Liver (tissue), 9 donors: ENCODE data around the gene CXXC5. TPM values are rescaled to one million over a fixed set of nuclear protein-coding genes. Genes with fewer than 3 reads are reported as not detected.

Source experiments
- DNase-seq: peaks from one replicate; pipeline ENCODE4 v3.0.0-alpha.2; 2017; ENCODE audit warnings: low spot score
- H3K27ac ChIP-seq, 2 donors: one replicate each; pipeline ENCODE4 v1.7.0; 2013; ENCODE audit warnings: inconsistent platforms in 2 of 2, low read length in 2 of 2, control low read depth in 1 of 2, low read depth in 1 of 2, mild to moderate bottlenecking in 1 of 2
- H3K27me3 ChIP-seq, 4 donors: one replicate each; pipeline versions ENCODE4 v1.6.1 to v1.7.0; 2013; ENCODE audit warnings: low read length in 3 of 4, inconsistent platforms in 1 of 4, mild to moderate bottlenecking in 1 of 4, moderate library complexity in 1 of 4; ENCODE audit not compliant: control insufficient read depth in 4 of 4, insufficient read depth in 4 of 4
- H3K36me3 ChIP-seq, 4 donors: one replicate each; pipeline versions ENCODE4 v1.6.1 to v1.7.0; 2013; ENCODE audit warnings: low read length in 3 of 4, mild to moderate bottlenecking in 3 of 4, low read depth in 1 of 4, moderate library complexity in 1 of 4; ENCODE audit not compliant: control insufficient read depth in 4 of 4, insufficient read depth in 3 of 4
- H3K4me1 ChIP-seq, 4 donors: one replicate each; pipeline versions ENCODE4 v1.6.1 to v1.7.0; 2013; ENCODE audit warnings: low read length in 3 of 4, mild to moderate bottlenecking in 3 of 4, moderate library complexity in 1 of 4; ENCODE audit not compliant: control insufficient read depth in 4 of 4, insufficient read depth in 4 of 4
- H3K4me3 ChIP-seq, 3 donors: one replicate each; pipeline versions ENCODE4 v1.6.1 to v1.7.0; 2013; ENCODE audit warnings: low read length in 3 of 3, control low read depth in 1 of 3, low read depth in 1 of 3, mild to moderate bottlenecking in 1 of 3
- H3K9ac ChIP-seq, 2 donors: one replicate each; pipeline ENCODE4 v1.7.0; 2013; ENCODE audit warnings: low read length in 2 of 2, mild to moderate bottlenecking in 2 of 2, moderate library complexity in 2 of 2, control low read depth in 1 of 2, low read depth in 1 of 2
- H3K9me3 ChIP-seq, 4 donors: one replicate each; pipeline versions ENCODE4 v1.6.1 to v1.7.0; 2013; ENCODE audit warnings: low read length in 3 of 4; ENCODE audit not compliant: control insufficient read depth in 4 of 4
- EGR1 ChIP-seq, 2 donors: IDR thresholded peaks; 2 replicates each; pipeline ENCODE4 v1.6.1; 2016 to 2018; ENCODE audit warnings: antibody characterized with exemption in 2 of 2, low read depth in 2 of 2
- FOXA1 ChIP-seq: IDR thresholded peaks from 2 replicates; pipeline ENCODE4 v1.6.1; 2016; ENCODE audit warnings: antibody characterized with exemption
- FOXA2 ChIP-seq: IDR thresholded peaks from 2 replicates; pipeline ENCODE4 v1.6.1; 2016; ENCODE audit warnings: antibody characterized with exemption
- GABPA ChIP-seq, 2 donors: IDR thresholded peaks in 1 of 2; conservative IDR thresholded peaks in 1 of 2; 2 replicates each; pipeline ENCODE4 v1.6.1; 2016; ENCODE audit warnings: antibody characterized with exemption in 2 of 2, mild to moderate bottlenecking in 1 of 2, moderate library complexity in 1 of 2
- HNF4A ChIP-seq, 2 donors: conservative IDR thresholded peaks; 2 replicates each; pipeline ENCODE4 v1.6.1; 2016; ENCODE audit warnings: antibody characterized with exemption in 2 of 2, mild to moderate bottlenecking in 2 of 2
- HNF4G ChIP-seq: IDR thresholded peaks from 2 replicates; pipeline ENCODE4 v1.6.1; 2016; ENCODE audit warnings: antibody characterized with exemption
- JUND ChIP-seq, 2 donors: IDR thresholded peaks; 2 replicates each; pipeline ENCODE4 v1.6.1; 2016; ENCODE audit warnings: antibody characterized with exemption in 2 of 2
- NR2F2 ChIP-seq: IDR thresholded peaks from 2 replicates; pipeline ENCODE4 v1.6.1; 2016; ENCODE audit warnings: antibody characterized with exemption
- RAD21 ChIP-seq, 2 donors: IDR thresholded peaks; 2 replicates each; pipeline ENCODE4 v1.6.1; 2016; ENCODE audit warnings: antibody characterized with exemption in 2 of 2, mild to moderate bottlenecking in 2 of 2
- RXRA ChIP-seq, 2 donors: IDR thresholded peaks; 2 replicates each; pipeline ENCODE4 v1.6.1; 2017 to 2018; ENCODE audit warnings: antibody characterized with exemption in 2 of 2, mild to moderate bottlenecking in 1 of 2
- SP1 ChIP-seq: IDR thresholded peaks from 2 replicates; pipeline ENCODE4 v1.6.1; 2018; ENCODE audit warnings: antibody characterized with exemption, mild to moderate bottlenecking
- TAF1 ChIP-seq: conservative IDR thresholded peaks from 2 replicates; pipeline ENCODE4 v1.6.1; 2016; ENCODE audit warnings: antibody characterized with exemption, mild to moderate bottlenecking
- YY1 ChIP-seq: IDR thresholded peaks from 2 replicates; pipeline ENCODE4 v1.6.1; 2016; ENCODE audit warnings: antibody characterized with exemption, mild to moderate bottlenecking
- WGBS: extraction: QIAGEN DNeasy Blood & Tissue Kit; methylation state at CpG from one replicate; pipeline ENCODE4 v1.1.7; 2013; 5-methylcytosine and 5-hydroxymethylcytosine counted together
- polyA plus RNA-seq, 2 donors: library from polyadenylated mRNA; stranded (reverse) in 1 of 2; unstranded in 1 of 2; fragments of 200-250 nt in 1 of 2; fragments of >200 nt in 1 of 2; fragmentation: Nextera tagmentation in 1 of 2; extraction: Ambion mirVana in 1 of 2; gene quantifications; one replicate each; pipeline versions ENCODE4 v1.2.1 to v1.2.3, GENCODE V29; 2013 to 2015
- total RNA-seq, 2 donors: library from RNA; depleted of rRNA; stranded (reverse); fragments of >200 nt; gene quantifications; one replicate each; pipeline ENCODE4 v1.2.3, GENCODE V29; 2014
- TF ChIP-seq, protein P1 (sequence below): IDR thresholded peaks from 2 replicates; pipeline ENCODE4 v1.6.1; 2016; ENCODE audit warnings: antibody characterized with exemption
- TF ChIP-seq, protein P2 (sequence below): fragments of 150-350 bp; IDR thresholded peaks from 2 replicates; pipeline ENCODE4 v1.5.1; 2017; ENCODE audit warnings: improper control_type of control experiment, low read depth, low read length; ENCODE audit not compliant: missing input control
- TF ChIP-seq, protein P3 (sequence below): IDR thresholded peaks from 2 replicates; pipeline ENCODE4 v1.6.1; 2016; ENCODE audit warnings: antibody characterized with exemption, mild to moderate bottlenecking
- TF ChIP-seq, protein P4 (sequence below): IDR thresholded peaks from 2 replicates; pipeline ENCODE4 v1.6.1; 2016; ENCODE audit warnings: antibody characterized with exemption
- TF ChIP-seq, protein P5 (sequence below): IDR thresholded peaks from 2 replicates; pipeline ENCODE4 v1.6.1; 2016; ENCODE audit warnings: antibody characterized with exemption
- donor health status: healthy.
- donor health status: healthy.
- donor health status: healthy.
- donor health status: healthy.
- donor health status: healthy.

Gene CXXC5
- total and polyA plus RNA-seq, 4 donors = 40.6 to 78.6 (median 64.5) TPM

DNA sequence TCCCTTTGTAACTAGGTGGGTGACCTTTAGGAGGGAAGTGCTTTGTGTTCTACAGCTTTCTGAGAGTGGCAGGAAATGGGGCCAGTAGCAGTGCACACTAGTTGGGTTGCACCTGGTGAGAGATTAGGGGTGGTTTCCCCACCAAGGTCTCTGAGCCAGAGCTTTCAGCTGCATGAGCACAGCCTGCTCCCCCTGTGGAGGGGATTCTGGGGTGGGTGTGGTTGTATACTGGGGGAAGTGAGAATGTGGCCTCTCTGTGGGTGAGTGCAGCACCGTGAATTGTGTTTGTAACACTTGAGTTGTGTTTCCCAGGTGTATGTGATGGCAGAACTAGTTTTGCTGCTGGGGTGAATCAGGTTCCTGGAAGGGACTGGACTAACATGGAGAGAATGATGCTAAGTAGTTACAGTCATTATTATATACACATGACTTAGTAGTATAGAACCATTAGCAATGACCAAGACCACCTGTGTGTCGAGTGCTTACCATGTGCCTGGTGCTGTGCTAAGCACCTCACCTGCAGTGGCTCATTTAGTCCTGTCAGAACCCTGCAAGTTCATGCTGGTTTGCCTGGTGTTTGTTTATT is 11.8 kb upstream of the CXXC5 start:
- H3K9ac ChIP-seq = peak overlapping the region in 1 of 2 donors; percentile 41
- DNase-seq = peak; percentile 39
- H3K9me3 ChIP-seq = no peaks in the 10 kb centered on the region
- H3K36me3 ChIP-seq = no peaks in the 10 kb centered on the region
- no peaks in the 10 kb centered on the region for H3K27me3 ChIP-seq
- H3K27ac ChIP-seq = peak overlapping the region; percentile 97 to 99
- 62% methylated on average over 2 of the region's 2 CpGs for WGBS
- no peak for TF ChIP-seq YY1
- TF ChIP-seq, protein P1, sequence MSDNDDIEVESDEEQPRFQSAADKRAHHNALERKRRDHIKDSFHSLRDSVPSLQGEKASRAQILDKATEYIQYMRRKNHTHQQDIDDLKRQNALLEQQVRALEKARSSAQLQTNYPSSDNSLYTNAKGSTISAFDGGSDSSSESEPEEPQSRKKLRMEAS = peak; percentile 2
- peaks cover 30 to 61% (median 49%) of the 10 kb centered on the region in 4 donors for H3K4me1 ChIP-seq
- H3K4me3 ChIP-seq = no peak overlapping the region

DNA sequence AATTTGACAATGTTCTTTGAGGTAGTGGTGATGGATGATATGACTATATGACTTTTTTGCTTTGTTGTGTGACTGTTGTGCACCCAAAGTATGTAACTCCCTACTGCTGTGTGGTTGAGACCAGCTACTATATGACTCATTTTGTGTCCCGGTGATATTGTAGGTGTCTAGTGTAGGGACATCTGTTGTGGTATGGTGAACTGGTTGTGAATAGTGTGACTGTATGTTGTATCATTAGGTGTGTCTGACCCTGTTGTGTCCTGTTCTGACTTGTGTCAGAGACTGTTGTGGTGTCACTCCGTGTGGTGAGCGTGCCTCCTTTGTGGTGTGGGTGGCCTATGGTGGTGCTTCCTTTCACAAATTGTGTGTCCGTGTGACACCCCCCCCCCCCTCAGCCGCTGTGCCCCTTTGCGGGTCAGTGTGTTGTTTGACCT is 11.2 kb upstream of the CXXC5 start:
- TF ChIP-seq, protein P1 = no peak
- TF ChIP-seq HNF4A (conservative IDR thresholded peaks at IDR 0.05) (no peak), RAD21 (IDR thresholded peaks at IDR 0.05) (no peak), FOXA2 (no peak), TAF1 (no peak), EGR1 (IDR thresholded peaks at IDR 0.05; ENCODE audit: low read depth in 2 of 2) (no peak), YY1 (no peak), JUND (IDR thresholded peaks at IDR 0.05) (no peak), FOXA1 (no peak), SP1 (no peak), RXRA (IDR thresholded peaks at IDR 0.05) (no peak), GABPA (IDR thresholded peaks at IDR 0.05 in 1 of 2, conservative IDR thresholded peaks at IDR 0.05 in 1 of 2) (no peak), HNF4G (no peak), NR2F2 (no peak)
- TF ChIP-seq, protein P2, sequence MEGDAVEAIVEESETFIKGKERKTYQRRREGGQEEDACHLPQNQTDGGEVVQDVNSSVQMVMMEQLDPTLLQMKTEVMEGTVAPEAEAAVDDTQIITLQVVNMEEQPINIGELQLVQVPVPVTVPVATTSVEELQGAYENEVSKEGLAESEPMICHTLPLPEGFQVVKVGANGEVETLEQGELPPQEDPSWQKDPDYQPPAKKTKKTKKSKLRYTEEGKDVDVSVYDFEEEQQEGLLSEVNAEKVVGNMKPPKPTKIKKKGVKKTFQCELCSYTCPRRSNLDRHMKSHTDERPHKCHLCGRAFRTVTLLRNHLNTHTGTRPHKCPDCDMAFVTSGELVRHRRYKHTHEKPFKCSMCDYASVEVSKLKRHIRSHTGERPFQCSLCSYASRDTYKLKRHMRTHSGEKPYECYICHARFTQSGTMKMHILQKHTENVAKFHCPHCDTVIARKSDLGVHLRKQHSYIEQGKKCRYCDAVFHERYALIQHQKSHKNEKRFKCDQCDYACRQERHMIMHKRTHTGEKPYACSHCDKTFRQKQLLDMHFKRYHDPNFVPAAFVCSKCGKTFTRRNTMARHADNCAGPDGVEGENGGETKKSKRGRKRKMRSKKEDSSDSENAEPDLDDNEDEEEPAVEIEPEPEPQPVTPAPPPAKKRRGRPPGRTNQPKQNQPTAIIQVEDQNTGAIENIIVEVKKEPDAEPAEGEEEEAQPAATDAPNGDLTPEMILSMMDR = no peak
- TF ChIP-seq, protein P3, sequence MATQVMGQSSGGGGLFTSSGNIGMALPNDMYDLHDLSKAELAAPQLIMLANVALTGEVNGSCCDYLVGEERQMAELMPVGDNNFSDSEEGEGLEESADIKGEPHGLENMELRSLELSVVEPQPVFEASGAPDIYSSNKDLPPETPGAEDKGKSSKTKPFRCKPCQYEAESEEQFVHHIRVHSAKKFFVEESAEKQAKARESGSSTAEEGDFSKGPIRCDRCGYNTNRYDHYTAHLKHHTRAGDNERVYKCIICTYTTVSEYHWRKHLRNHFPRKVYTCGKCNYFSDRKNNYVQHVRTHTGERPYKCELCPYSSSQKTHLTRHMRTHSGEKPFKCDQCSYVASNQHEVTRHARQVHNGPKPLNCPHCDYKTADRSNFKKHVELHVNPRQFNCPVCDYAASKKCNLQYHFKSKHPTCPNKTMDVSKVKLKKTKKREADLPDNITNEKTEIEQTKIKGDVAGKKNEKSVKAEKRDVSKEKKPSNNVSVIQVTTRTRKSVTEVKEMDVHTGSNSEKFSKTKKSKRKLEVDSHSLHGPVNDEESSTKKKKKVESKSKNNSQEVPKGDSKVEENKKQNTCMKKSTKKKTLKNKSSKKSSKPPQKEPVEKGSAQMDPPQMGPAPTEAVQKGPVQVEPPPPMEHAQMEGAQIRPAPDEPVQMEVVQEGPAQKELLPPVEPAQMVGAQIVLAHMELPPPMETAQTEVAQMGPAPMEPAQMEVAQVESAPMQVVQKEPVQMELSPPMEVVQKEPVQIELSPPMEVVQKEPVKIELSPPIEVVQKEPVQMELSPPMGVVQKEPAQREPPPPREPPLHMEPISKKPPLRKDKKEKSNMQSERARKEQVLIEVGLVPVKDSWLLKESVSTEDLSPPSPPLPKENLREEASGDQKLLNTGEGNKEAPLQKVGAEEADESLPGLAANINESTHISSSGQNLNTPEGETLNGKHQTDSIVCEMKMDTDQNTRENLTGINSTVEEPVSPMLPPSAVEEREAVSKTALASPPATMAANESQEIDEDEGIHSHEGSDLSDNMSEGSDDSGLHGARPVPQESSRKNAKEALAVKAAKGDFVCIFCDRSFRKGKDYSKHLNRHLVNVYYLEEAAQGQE = no peak
- TF ChIP-seq, protein P4, sequence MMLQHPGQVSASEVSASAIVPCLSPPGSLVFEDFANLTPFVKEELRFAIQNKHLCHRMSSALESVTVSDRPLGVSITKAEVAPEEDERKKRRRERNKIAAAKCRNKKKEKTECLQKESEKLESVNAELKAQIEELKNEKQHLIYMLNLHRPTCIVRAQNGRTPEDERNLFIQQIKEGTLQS = no peak
- TF ChIP-seq, protein P5, sequence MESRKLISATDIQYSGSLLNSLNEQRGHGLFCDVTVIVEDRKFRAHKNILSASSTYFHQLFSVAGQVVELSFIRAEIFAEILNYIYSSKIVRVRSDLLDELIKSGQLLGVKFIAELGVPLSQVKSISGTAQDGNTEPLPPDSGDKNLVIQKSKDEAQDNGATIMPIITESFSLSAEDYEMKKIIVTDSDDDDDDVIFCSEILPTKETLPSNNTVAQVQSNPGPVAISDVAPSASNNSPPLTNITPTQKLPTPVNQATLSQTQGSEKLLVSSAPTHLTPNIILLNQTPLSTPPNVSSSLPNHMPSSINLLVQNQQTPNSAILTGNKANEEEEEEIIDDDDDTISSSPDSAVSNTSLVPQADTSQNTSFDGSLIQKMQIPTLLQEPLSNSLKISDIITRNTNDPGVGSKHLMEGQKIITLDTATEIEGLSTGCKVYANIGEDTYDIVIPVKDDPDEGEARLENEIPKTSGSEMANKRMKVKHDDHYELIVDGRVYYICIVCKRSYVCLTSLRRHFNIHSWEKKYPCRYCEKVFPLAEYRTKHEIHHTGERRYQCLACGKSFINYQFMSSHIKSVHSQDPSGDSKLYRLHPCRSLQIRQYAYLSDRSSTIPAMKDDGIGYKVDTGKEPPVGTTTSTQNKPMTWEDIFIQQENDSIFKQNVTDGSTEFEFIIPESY = no peak
- H3K27me3 ChIP-seq = no peaks in the 10 kb centered on the region
- 2% methylated on average over 6 of the region's 6 CpGs for WGBS
- peak overlapping the region; percentile 8 to 26 for H3K9ac ChIP-seq
- H3K4me3 ChIP-seq = peak overlapping the region in 2 of 3 donors; percentile 1 to 56
- no peak for DNase-seq
- no peaks in the 10 kb centered on the region for H3K36me3 ChIP-seq
- no peaks in the 10 kb centered on the region for H3K9me3 ChIP-seq
- H3K27ac ChIP-seq = peak overlapping the region; percentile 97 to 99
- H3K4me1 ChIP-seq = peaks cover 30 to 65% (median 52%) of the 10 kb centered on the region in 4 donors
